DND-41 (cell line): ENCODE data around the gene DOCK7.

ENCODE experiments used
- ATAC-seq: fragments of 200-7000 bp; cut with Tn5 transposase; 3 replicates; pipeline ENCODE4 v1.9.1; 2021; ENCODE audit warnings: low read depth; ENCODE audit not compliant: insufficient read depth
- DNase-seq: peaks from one replicate; pipeline ENCODE4 v3.0.0-alpha.2; 2020
- H2AFZ ChIP-seq: 2 replicates; pipeline ENCODE4 v1.6.0; 2012; ENCODE audit warnings: low read depth, low read length
- H3K27ac ChIP-seq: 2 replicates; pipeline ENCODE4 v1.5.1; 2012; ENCODE audit warnings: low read length, inconsistent platforms
- H3K27me3 ChIP-seq: fragments of 200-600 bp; sonication (generic); 2 replicates; pipeline ENCODE4 v1.6.0; 2012; ENCODE audit warnings: low read length, mild to moderate bottlenecking, inconsistent platforms; ENCODE audit not compliant: insufficient read depth, poor library complexity
- H3K36me3 ChIP-seq: 2 replicates; pipeline ENCODE4 v1.5.1; 2012; ENCODE audit warnings: low read length, inconsistent platforms; ENCODE audit not compliant: insufficient read depth
- H3K4me1 ChIP-seq: 2 replicates; pipeline ENCODE4 v1.5.1; 2012; ENCODE audit warnings: mild to moderate bottlenecking, low read length; ENCODE audit not compliant: insufficient read depth
- H3K4me2 ChIP-seq: 2 replicates; pipeline ENCODE4 v1.6.0; 2012; ENCODE audit warnings: mild to moderate bottlenecking, moderate library complexity, low read length, inconsistent platforms; ENCODE audit not compliant: insufficient read depth
- H3K4me3 ChIP-seq, 2 experiments: fragments of 200-600 bp in 1 of 2; shearing (Covaris generic) in 1 of 2; 2 replicates each; pipeline ENCODE4 v1.5.1; 2012 to 2016; ENCODE audit warnings: inconsistent platforms in 2 of 2, low read length in 2 of 2, mild to moderate bottlenecking in 2 of 2, low read depth in 1 of 2, moderate library complexity in 1 of 2
- H3K79me2 ChIP-seq: 2 replicates; pipeline ENCODE4 v1.6.0; 2012; ENCODE audit warnings: low read length, inconsistent platforms; ENCODE audit not compliant: insufficient read depth
- H3K9ac ChIP-seq: 2 replicates; pipeline ENCODE4 v1.6.0; 2012; ENCODE audit warnings: low read depth, mild to moderate bottlenecking, inconsistent platforms, low read length, moderate library complexity
- H3K9me3 ChIP-seq: 2 replicates; pipeline ENCODE4 v1.5.1; 2012; ENCODE audit warnings: low read length, moderate library complexity, mild to moderate bottlenecking, inconsistent platforms; ENCODE audit not compliant: insufficient read depth, severe bottlenecking
- H4K20me1 ChIP-seq: 2 replicates; pipeline ENCODE4 v1.6.0; 2012; ENCODE audit warnings: low read length; ENCODE audit not compliant: insufficient read depth
- EZH2 ChIP-seq: IDR thresholded peaks from 3 replicates; pipeline ENCODE4 v1.6.1; 2012; ENCODE audit warnings: borderline replicate concordance, low read depth, mild to moderate bottlenecking, moderate library complexity, low read length, inconsistent platforms; ENCODE audit not compliant: severe bottlenecking
- TF ChIP-seq, protein P1 (sequence below): IDR thresholded peaks from 2 replicates; pipeline ENCODE4 v1.5.1; 2012; ENCODE audit warnings: borderline replicate concordance, low read length, moderate library complexity, mild to moderate bottlenecking; ENCODE audit not compliant: poor library complexity, severe bottlenecking; ENCODE audit errors: extremely low read depth

DOCK7 gene

DNA sequence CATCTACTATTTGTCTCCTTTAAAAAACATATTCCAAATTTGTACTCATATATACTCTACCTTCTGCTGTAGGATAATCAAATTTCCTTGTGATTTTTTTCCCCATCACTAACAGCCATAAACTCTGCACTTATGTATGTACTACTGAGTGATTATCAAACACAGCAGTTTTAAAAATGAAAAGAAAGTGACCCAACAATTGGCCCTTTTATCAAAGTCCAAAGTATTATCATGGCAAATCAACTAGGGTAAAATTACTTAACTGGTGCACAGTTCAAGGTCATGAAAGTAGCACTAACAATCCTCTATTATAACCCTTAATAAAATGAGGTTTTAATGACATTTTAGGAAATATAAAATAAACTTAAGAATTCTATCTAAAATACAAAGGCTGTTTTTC, 79.3 kb downstream of the DOCK7 start:
- Histone ChIP-seq H3K27me3 (no peaks in the 10 kb centered on the region), H3K4me2 (no peak overlapping the region), H3K9me3 (no peaks in the 10 kb centered on the region), H4K20me1 (no peaks in the 10 kb centered on the region), H3K9ac (no peak overlapping the region), H3K79me2 (no peaks in the 10 kb centered on the region), H3K4me3 (no peak overlapping the region), H3K4me1 (no peaks in the 10 kb centered on the region), H3K36me3 (no peaks in the 10 kb centered on the region; the same call in 1 of the 2 replicates), H3K27ac (no peak overlapping the region), H2AFZ (no peak overlapping the region)
- no peak for ATAC-seq
- DNase-seq = no peak
- TF ChIP-seq EZH2 = no peak
- TF ChIP-seq, protein P1, sequence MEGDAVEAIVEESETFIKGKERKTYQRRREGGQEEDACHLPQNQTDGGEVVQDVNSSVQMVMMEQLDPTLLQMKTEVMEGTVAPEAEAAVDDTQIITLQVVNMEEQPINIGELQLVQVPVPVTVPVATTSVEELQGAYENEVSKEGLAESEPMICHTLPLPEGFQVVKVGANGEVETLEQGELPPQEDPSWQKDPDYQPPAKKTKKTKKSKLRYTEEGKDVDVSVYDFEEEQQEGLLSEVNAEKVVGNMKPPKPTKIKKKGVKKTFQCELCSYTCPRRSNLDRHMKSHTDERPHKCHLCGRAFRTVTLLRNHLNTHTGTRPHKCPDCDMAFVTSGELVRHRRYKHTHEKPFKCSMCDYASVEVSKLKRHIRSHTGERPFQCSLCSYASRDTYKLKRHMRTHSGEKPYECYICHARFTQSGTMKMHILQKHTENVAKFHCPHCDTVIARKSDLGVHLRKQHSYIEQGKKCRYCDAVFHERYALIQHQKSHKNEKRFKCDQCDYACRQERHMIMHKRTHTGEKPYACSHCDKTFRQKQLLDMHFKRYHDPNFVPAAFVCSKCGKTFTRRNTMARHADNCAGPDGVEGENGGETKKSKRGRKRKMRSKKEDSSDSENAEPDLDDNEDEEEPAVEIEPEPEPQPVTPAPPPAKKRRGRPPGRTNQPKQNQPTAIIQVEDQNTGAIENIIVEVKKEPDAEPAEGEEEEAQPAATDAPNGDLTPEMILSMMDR = no peak

DNA sequence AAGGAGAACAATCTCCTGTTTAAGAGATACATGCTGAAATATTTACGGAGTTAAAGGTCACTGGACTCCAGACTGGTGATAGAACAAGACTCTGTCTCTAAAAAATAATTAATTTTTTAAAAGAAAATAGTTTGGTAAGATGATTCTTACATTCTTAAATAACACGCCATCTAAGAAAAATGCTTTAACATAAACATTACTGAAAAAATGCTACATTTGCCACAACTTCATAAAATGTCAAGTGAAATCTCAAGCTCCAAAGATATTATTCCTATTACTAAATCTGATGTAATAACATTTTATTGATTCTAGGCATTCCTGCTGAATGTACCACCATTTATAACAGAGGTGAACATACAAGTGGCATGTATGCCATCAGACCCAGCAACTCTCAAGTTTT, 86.7 kb downstream of the DOCK7 start:
- H3K4me2 ChIP-seq = no peak overlapping the region

DNA sequence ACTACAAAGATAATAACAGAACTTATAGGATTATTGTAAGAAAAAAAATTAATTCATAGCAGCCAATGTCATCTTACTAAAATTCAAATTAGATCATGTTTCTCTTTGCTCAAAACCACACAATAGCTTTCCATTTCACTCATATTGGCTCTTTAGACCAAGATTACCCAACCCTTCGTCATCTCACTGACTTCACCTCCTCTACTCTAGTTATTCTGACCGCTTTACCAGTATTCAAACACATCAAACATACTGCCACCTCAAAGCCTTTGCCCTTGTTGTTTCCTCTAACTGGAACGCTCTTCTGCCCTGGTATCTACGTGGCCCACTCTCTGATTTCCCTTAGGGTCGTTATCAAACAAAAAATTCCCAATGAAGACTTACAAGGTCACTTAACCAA, 89.1 kb downstream of the DOCK7 start:
- no peak overlapping the region for H2AFZ ChIP-seq
- DNase-seq (no peak), ATAC-seq (no peak)
- H3K79me2 ChIP-seq = no peaks in the 10 kb centered on the region
- H3K4me1 ChIP-seq = no peaks in the 10 kb centered on the region
- H3K27ac ChIP-seq = no peak overlapping the region
- no peak overlapping the region for H3K4me2 ChIP-seq
- no peaks in the 10 kb centered on the region for H3K9me3 ChIP-seq
- H3K27me3 ChIP-seq = no peaks in the 10 kb centered on the region
- no peaks in the 10 kb centered on the region for H4K20me1 ChIP-seq
- H3K4me3 ChIP-seq = no peak overlapping the region
- TF ChIP-seq, protein P1 = no peak
- no peak for TF ChIP-seq EZH2
- no peaks in the 10 kb centered on the region; the same call in 1 of the 2 replicates for H3K36me3 ChIP-seq
- no peak overlapping the region for H3K9ac ChIP-seq

More for the DNA sequence above, 86.7 kb downstream of the DOCK7 start:
- ATAC-seq (no peak), DNase-seq (no peak)
- no peak overlapping the region for H3K27ac ChIP-seq
- no peaks in the 10 kb centered on the region for H4K20me1 ChIP-seq
- no peak overlapping the region for H2AFZ ChIP-seq
- H3K4me3 ChIP-seq = no peak overlapping the region
- H3K4me1 ChIP-seq = no peaks in the 10 kb centered on the region
- no peaks in the 10 kb centered on the region for H3K9me3 ChIP-seq
- TF ChIP-seq EZH2 = no peak
- TF ChIP-seq, protein P1 = no peak
- no peaks in the 10 kb centered on the region; the same call in 1 of the 2 replicates for H3K36me3 ChIP-seq
- no peaks in the 10 kb centered on the region for H3K27me3 ChIP-seq
- H3K79me2 ChIP-seq = no peaks in the 10 kb centered on the region
- H3K9ac ChIP-seq = no peak overlapping the region

DNA sequence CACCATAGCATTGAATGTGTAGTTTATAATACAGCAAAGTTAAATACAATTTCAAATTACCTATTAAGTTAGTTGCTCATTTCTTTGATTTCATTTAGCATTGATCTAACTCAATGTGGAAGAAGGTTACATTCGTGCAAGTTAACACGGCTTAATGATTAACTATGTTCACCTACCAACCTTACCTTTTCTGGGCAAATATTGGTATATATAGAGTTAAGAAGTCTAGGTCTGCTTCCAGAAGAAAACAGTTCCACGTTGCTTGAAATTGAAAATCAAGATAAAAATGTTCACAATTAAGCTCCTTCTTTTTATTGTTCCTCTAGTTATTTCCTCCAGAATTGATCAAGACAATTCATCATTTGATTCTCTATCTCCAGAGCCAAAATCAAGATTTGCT, 90.9 kb downstream of the DOCK7 start, which contains the start of gene ANGPTL3:
TSS of gene ANGPTL3 (plus strand) at position 240 of the 400 bp plus-strand sequence. CDS start at position 287, 47 bp downstream.
- Histone ChIP-seq H3K79me2 (no peaks in the 10 kb centered on the region), H3K4me2 (no peak within 1 kb of the TSS), H2AFZ (no peak within 1 kb of the TSS), H4K20me1 (no peaks in the 10 kb centered on the region), H3K9me3 (no peaks in the 10 kb centered on the region), H3K4me3 (no peak within 1 kb of the TSS), H3K36me3 (no peaks in the 10 kb centered on the region), H3K27me3 (no peaks in the 10 kb centered on the region), H3K4me1 (no peaks in the 10 kb centered on the region), H3K9ac (no peak within 1 kb of the TSS), H3K27ac (no peak within 1 kb of the TSS)
- DNase-seq = no peak
- no peak for ATAC-seq
- TF ChIP-seq, protein P1 = no peak
- no peak for TF ChIP-seq EZH2
